ENCODE results near the gene CHCHD6.

CHCHD6 gene

GRCh38 chr3:126811530-126811929 lies 107.5 kb downstream of the CHCHD6 start:
- Histone ChIP-seq H3K9ac (ENCODE audit: insufficient read length) (no peak overlapping the region), H3K27ac (no peak overlapping the region), H3K9me3 (ENCODE audit: low read depth, low read length) (no peaks in the 10 kb centered on the region), H3K36me3 (ENCODE audit: insufficient read depth, low read length) (no peaks in the 10 kb centered on the region), H3K4me3 (no peak overlapping the region)
- no peak for DNase-seq (ENCODE audit: low read depth, low spot score)
- no peak for TF ChIP-seq EZH2 (IDR thresholded peaks at IDR 0.05)
- no peak for TF ChIP-seq FOXP2 (optimal IDR thresholded peaks at IDR 0.05; ENCODE audit: control extremely low read depth, extremely low read length, insufficient read depth)
- no peak for TF ChIP-seq POLR2AphosphoS5 (IDR thresholded peaks at IDR 0.05; ENCODE audit: borderline replicate concordance, low read depth, low read length)

GRCh38 chr3:126816298-126816697 lies 112.3 kb downstream of the CHCHD6 start:
- no peak overlapping the region for H3K9ac ChIP-seq (ENCODE audit: insufficient read length)
- no peak overlapping the region for H3K4me3 ChIP-seq
- H3K36me3 ChIP-seq (ENCODE audit: insufficient read depth, low read length): no peaks in the 10 kb centered on the region
- H3K27ac ChIP-seq: no peak overlapping the region
- no peak for DNase-seq (ENCODE audit: low read depth, low spot score)
- no peaks in the 10 kb centered on the region for H3K9me3 ChIP-seq (ENCODE audit: low read depth, low read length)
- TF ChIP-seq EZH2 (IDR thresholded peaks at IDR 0.05): no peak
- TF ChIP-seq FOXP2 (optimal IDR thresholded peaks at IDR 0.05; ENCODE audit: control extremely low read depth, extremely low read length, insufficient read depth): no peak
- no peak for TF ChIP-seq POLR2AphosphoS5 (IDR thresholded peaks at IDR 0.05; ENCODE audit: borderline replicate concordance, low read depth, low read length)

- peaks cover 4% of the 10 kb centered on the region; the same call in 1 of the 2 replicates for H3K9me3 ChIP-seq (ENCODE audit: low read depth, low read length)
- TF ChIP-seq EZH2 (IDR thresholded peaks at IDR 0.05) (no peak), POLR2AphosphoS5 (IDR thresholded peaks at IDR 0.05; ENCODE audit: borderline replicate concordance, low read depth, low read length) (no peak), FOXP2 (optimal IDR thresholded peaks at IDR 0.05; ENCODE audit: control extremely low read depth, extremely low read length, insufficient read depth) (no peak)
- DNase-seq (ENCODE audit: low read depth, low spot score): no peak
- no peak overlapping the region for H3K27ac ChIP-seq
- no peak overlapping the region for H3K9ac ChIP-seq (ENCODE audit: insufficient read length)
- no peaks in the 10 kb centered on the region for H3K36me3 ChIP-seq (ENCODE audit: insufficient read depth, low read length)
- H3K4me3 ChIP-seq: no peak overlapping the region
Observed at GRCh38 chr3:126816986-126817777, 113.1 kb downstream of the CHCHD6 start.

- Histone ChIP-seq H3K9me3 (ENCODE audit: low read depth, low read length) (peaks cover 7% of the 10 kb centered on the region; the same call in 1 of the 2 replicates), H3K36me3 (ENCODE audit: insufficient read depth, low read length) (no peaks in the 10 kb centered on the region), H3K27ac (no peak overlapping the region), H3K9ac (ENCODE audit: insufficient read length) (no peak overlapping the region), H3K4me3 (no peak overlapping the region)
- no peak for DNase-seq (ENCODE audit: low read depth, low spot score)
- no peak for TF ChIP-seq EZH2 (IDR thresholded peaks at IDR 0.05)
Observed at GRCh38 chr3:126817781-126818180, 113.7 kb downstream of the CHCHD6 start.

- Histone ChIP-seq H3K36me3 (ENCODE audit: insufficient read depth, low read length) (no peaks in the 10 kb centered on the region), H3K9me3 (ENCODE audit: low read depth, low read length) (peaks cover 7% of the 10 kb centered on the region; the same call in 1 of the 2 replicates), H3K9ac (ENCODE audit: insufficient read length) (no peak overlapping the region), H3K4me3 (no peak overlapping the region), H3K27ac (no peak overlapping the region)
- TF ChIP-seq EZH2 (IDR thresholded peaks at IDR 0.05): no peak
- no peak for TF ChIP-seq FOXP2 (optimal IDR thresholded peaks at IDR 0.05; ENCODE audit: control extremely low read depth, extremely low read length, insufficient read depth)
- TF ChIP-seq POLR2AphosphoS5 (IDR thresholded peaks at IDR 0.05; ENCODE audit: borderline replicate concordance, low read depth, low read length): no peak
- DNase-seq (ENCODE audit: low read depth, low spot score): no peak
Observed at GRCh38 chr3:126818400-126819095, 114.5 kb downstream of the CHCHD6 start.

- H3K36me3 ChIP-seq (ENCODE audit: insufficient read depth, low read length): no peaks in the 10 kb centered on the region
- no peak overlapping the region for H3K4me3 ChIP-seq
- no peak overlapping the region for H3K27ac ChIP-seq
- H3K9ac ChIP-seq (ENCODE audit: insufficient read length): no peak overlapping the region
- H3K9me3 ChIP-seq (ENCODE audit: low read depth, low read length): peaks cover 7% of the 10 kb centered on the region; the same call in 1 of the 2 replicates
- TF ChIP-seq FOXP2 (optimal IDR thresholded peaks at IDR 0.05; ENCODE audit: control extremely low read depth, extremely low read length, insufficient read depth): no peak
- TF ChIP-seq EZH2 (IDR thresholded peaks at IDR 0.05): no peak
- no peak for TF ChIP-seq POLR2AphosphoS5 (IDR thresholded peaks at IDR 0.05; ENCODE audit: borderline replicate concordance, low read depth, low read length)
- DNase-seq (ENCODE audit: low read depth, low spot score): no peak
Observed at GRCh38 chr3:126826693-126827092, 122.7 kb downstream of the CHCHD6 start.

- no peak overlapping the region for H3K9ac ChIP-seq (ENCODE audit: insufficient read length)
- peaks cover 3% of the 10 kb centered on the region; the same call in 1 of the 2 replicates for H3K9me3 ChIP-seq (ENCODE audit: low read depth, low read length)
- no peaks in the 10 kb centered on the region for H3K36me3 ChIP-seq (ENCODE audit: insufficient read depth, low read length)
- TF ChIP-seq POLR2AphosphoS5 (IDR thresholded peaks at IDR 0.05; ENCODE audit: borderline replicate concordance, low read depth, low read length) (no peak), EZH2 (IDR thresholded peaks at IDR 0.05) (no peak)
- H3K27ac ChIP-seq: no peak overlapping the region
- no peak for DNase-seq (ENCODE audit: low read depth, low spot score)
- no peak overlapping the region for H3K4me3 ChIP-seq
Observed at GRCh38 chr3:126827121-126827520, 123.1 kb downstream of the CHCHD6 start.

- Histone ChIP-seq H3K36me3 (ENCODE audit: insufficient read depth, low read length) (no peaks in the 10 kb centered on the region), H3K27ac (no peak overlapping the region), H3K4me3 (no peak overlapping the region), H3K9me3 (ENCODE audit: low read depth, low read length) (no peaks in the 10 kb centered on the region), H3K9ac (ENCODE audit: insufficient read length) (no peak overlapping the region)
- no peak for DNase-seq (ENCODE audit: low read depth, low spot score)
- TF ChIP-seq FOXP2 (optimal IDR thresholded peaks at IDR 0.05; ENCODE audit: control extremely low read depth, extremely low read length, insufficient read depth) (no peak), POLR2AphosphoS5 (IDR thresholded peaks at IDR 0.05; ENCODE audit: borderline replicate concordance, low read depth, low read length) (no peak), EZH2 (IDR thresholded peaks at IDR 0.05) (no peak)
Observed at GRCh38 chr3:126828306-126828705, 124.3 kb downstream of the CHCHD6 start.

Measured in SK-N-MC (cell line).